Keratinocyte (primary cell): ENCODE measurements around the gene ATF2. TPM values are rescaled to one million over a fixed set of nuclear protein-coding genes. Genes with fewer than 3 reads are reported as not detected.

Experiments used
- DNase-seq: peaks from one replicate; pipeline ENCODE4 v3.0.0-alpha.2; 2011; ENCODE audit warnings: low read depth, missing footprints, low spot score
- FAIRE-seq: peaks from 2 replicates; lab custom pipeline; 2011; peaks lifted over from hg19 to GRCh38; lab: Jason Lieb, UNC
- H2AFZ ChIP-seq: 2 replicates; pipeline ENCODE4 v1.6.0; 2012; ENCODE audit warnings: low read length, control low read depth, inconsistent platforms; ENCODE audit not compliant: control insufficient read depth
- H3K27ac ChIP-seq: 2 replicates; pipeline ENCODE4 v1.5.1; 2011; ENCODE audit warnings: low read length; ENCODE audit not compliant: control insufficient read depth, insufficient read depth
- H3K27me3 ChIP-seq: 3 replicates; pipeline ENCODE4 v1.6.0; 2011; ENCODE audit warnings: low read length; ENCODE audit not compliant: control insufficient read depth, insufficient read depth; ENCODE audit errors: extremely low read depth
- H3K36me3 ChIP-seq, 2 experiments: 2 replicates in 1 of 2; 3 replicates in 1 of 2; pipeline ENCODE4 v1.5.1; 2011; ENCODE audit warnings: low read length in 2 of 2, mild to moderate bottlenecking in 1 of 2; ENCODE audit not compliant: control insufficient read depth in 2 of 2, insufficient read depth in 2 of 2; ENCODE audit errors: extremely low read depth in 1 of 2
- H3K4me1 ChIP-seq: 3 replicates; pipeline ENCODE4 v1.5.1; 2011; ENCODE audit warnings: low read length; ENCODE audit not compliant: control insufficient read depth, insufficient read depth; ENCODE audit errors: extremely low read depth
- H3K4me2 ChIP-seq: 3 replicates; pipeline ENCODE4 v1.6.0; 2011; ENCODE audit warnings: low read depth, low read length; ENCODE audit not compliant: control insufficient read depth, insufficient read depth; ENCODE audit errors: extremely low read depth
- H3K4me3 ChIP-seq, 3 experiments: fragments of 200-600 bp in 1 of 3; sonication (generic) in 1 of 3; 2 replicates in 2 of 3; 3 replicates in 1 of 3; pipeline ENCODE4 v1.5.1; 2011 to 2016; ENCODE audit warnings: low read length in 3 of 3, mild to moderate bottlenecking in 3 of 3, control low read depth in 2 of 3, inconsistent platforms in 1 of 3, low read depth in 1 of 3, mixed read lengths in 1 of 3, mixed run types in 1 of 3, moderate library complexity in 1 of 3; ENCODE audit not compliant: control insufficient read depth in 2 of 3, insufficient read depth in 2 of 3; ENCODE audit errors: extremely low read depth in 1 of 3
- H3K79me2 ChIP-seq: 2 replicates; pipeline ENCODE4 v1.6.0; 2012; ENCODE audit warnings: low read length; ENCODE audit not compliant: control insufficient read depth, insufficient read depth
- H3K9ac ChIP-seq: 3 replicates; pipeline ENCODE4 v1.6.0; 2011; ENCODE audit warnings: low read length; ENCODE audit not compliant: control insufficient read depth, insufficient read depth; ENCODE audit errors: extremely low read depth
- H3K9me1 ChIP-seq: 3 replicates; pipeline ENCODE4 v1.6.0; 2011; ENCODE audit warnings: low read length; ENCODE audit not compliant: control insufficient read depth, insufficient read depth; ENCODE audit errors: extremely low read depth
- H3K9me3 ChIP-seq: 2 replicates; pipeline ENCODE4 v1.5.1; 2012; ENCODE audit warnings: low read depth, low read length; ENCODE audit not compliant: control insufficient read depth
- H4K20me1 ChIP-seq: 3 replicates; pipeline ENCODE4 v1.6.0; 2011; ENCODE audit warnings: low read length; ENCODE audit not compliant: control insufficient read depth, insufficient read depth; ENCODE audit errors: extremely low read depth
- EZH2 ChIP-seq: IDR thresholded peaks from one replicate; pipeline ENCODE4 v1.6.1; 2012; ENCODE audit warnings: inconsistent platforms, mild to moderate bottlenecking, low read length, moderate library complexity
- dilution Hi-C: fragments of 300-500 bp; cut with MboI; formaldehyde crosslinking; loops from one replicate; pipeline ENCODE4 v1.7.0; 2020; ENCODE audit warnings: low sequenced_read_pairs; ENCODE audit not compliant: extremely low pct_ligation_motif_present
- polyA plus RNA-seq, 5 experiments: library from polyadenylated mRNA; depleted of rRNA in 3 of 5; stranded (reverse) in 3 of 5; stranded (forward) in 1 of 5; unstranded in 1 of 5; fragments of >200 nt; gene quantifications; 1 replicate in 1 of 5; 2 replicates in 3 of 5; 3 replicates in 1 of 5; pipeline versions ENCODE4 v1.2.1 to v1.2.3, GENCODE V29; 2011 to 2012; ENCODE audit warnings: missing spikeins in 2 of 5, low read depth in 1 of 5, low replicate concordance in 1 of 5
- TF ChIP-seq, protein P1 (sequence below), 3 experiments: IDR thresholded peaks in 1 of 3; conservative IDR thresholded peaks in 1 of 3; optimal IDR thresholded peaks in 1 of 3; 2 replicates in 2 of 3; 3 replicates in 1 of 3; pipeline versions ENCODE3 to v1.5.1; 2011; ENCODE audit warnings: low read length in 3 of 3, mild to moderate bottlenecking in 3 of 3, moderate library complexity in 2 of 3, control low read depth in 1 of 3, inconsistent platforms in 1 of 3; ENCODE audit not compliant: insufficient read depth in 2 of 3; ENCODE audit errors: extremely low read depth in 1 of 3

ATF2 gene
- polyA plus RNA-seq, 1 donor (not counting 4 experiments of a cell fraction or from before 2014, with no cell fraction given), result 42.7 TPM

DNA sequence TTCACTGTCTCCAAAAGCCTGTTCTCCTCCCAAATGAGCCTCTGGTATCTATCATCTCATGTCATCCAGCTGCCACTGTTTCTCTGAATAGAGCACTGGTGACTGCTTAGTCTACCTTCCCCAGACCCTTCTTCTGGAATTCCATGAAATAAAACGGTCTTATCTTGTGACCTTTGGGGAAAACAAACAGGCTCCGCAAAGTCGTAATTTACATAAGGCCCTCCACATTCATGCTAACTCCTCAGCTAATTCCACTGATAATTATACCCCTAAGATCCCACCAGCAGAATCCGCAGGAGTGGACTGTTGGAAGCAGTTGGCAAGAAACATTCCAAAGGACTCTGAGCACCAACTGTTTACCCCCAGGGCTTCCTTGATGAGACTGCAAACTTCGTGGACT lies 129.0 kb downstream of the ATF2 start:
- Histone ChIP-seq H3K4me1 (no peaks in the 10 kb centered on the region), H3K4me3 (no peak overlapping the region), H3K27me3 (no peaks in the 10 kb centered on the region), H3K79me2 (no peaks in the 10 kb centered on the region), H3K9ac (no peak overlapping the region), H3K9me3 (no peaks in the 10 kb centered on the region), H3K27ac (no peak overlapping the region), H3K4me2 (no peak overlapping the region), H2AFZ (no peak overlapping the region), H3K36me3 (no peaks in the 10 kb centered on the region), H3K9me1 (no peaks in the 10 kb centered on the region), H4K20me1 (no peaks in the 10 kb centered on the region)
- no peak for TF ChIP-seq EZH2
- TF ChIP-seq, protein P1, sequence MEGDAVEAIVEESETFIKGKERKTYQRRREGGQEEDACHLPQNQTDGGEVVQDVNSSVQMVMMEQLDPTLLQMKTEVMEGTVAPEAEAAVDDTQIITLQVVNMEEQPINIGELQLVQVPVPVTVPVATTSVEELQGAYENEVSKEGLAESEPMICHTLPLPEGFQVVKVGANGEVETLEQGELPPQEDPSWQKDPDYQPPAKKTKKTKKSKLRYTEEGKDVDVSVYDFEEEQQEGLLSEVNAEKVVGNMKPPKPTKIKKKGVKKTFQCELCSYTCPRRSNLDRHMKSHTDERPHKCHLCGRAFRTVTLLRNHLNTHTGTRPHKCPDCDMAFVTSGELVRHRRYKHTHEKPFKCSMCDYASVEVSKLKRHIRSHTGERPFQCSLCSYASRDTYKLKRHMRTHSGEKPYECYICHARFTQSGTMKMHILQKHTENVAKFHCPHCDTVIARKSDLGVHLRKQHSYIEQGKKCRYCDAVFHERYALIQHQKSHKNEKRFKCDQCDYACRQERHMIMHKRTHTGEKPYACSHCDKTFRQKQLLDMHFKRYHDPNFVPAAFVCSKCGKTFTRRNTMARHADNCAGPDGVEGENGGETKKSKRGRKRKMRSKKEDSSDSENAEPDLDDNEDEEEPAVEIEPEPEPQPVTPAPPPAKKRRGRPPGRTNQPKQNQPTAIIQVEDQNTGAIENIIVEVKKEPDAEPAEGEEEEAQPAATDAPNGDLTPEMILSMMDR (optimal IDR thresholded peaks at IDR 0.05 in 1 of 3, IDR thresholded peaks at IDR 0.05 in 1 of 3, conservative IDR thresholded peaks at IDR 0.05 in 1 of 3; ENCODE audit: extremely low read depth in 1 of 3, insufficient read depth in 2 of 3, low read length in 3 of 3), result no peak
- DNase-seq (no peak), FAIRE-seq (no peak)
- dilution Hi-C loops, result no loop called here

GRCh38 chr2:175037941-175038340 lies 130.1 kb downstream of the ATF2 start:
- H3K4me3 ChIP-seq, result no peak overlapping the region
- no peaks in the 10 kb centered on the region for H3K36me3 ChIP-seq
- TF ChIP-seq, protein P1 (optimal IDR thresholded peaks at IDR 0.05 in 1 of 3, IDR thresholded peaks at IDR 0.05 in 1 of 3, conservative IDR thresholded peaks at IDR 0.05 in 1 of 3; ENCODE audit: extremely low read depth in 1 of 3, insufficient read depth in 2 of 3, low read length in 3 of 3), result no peak
- no peak for TF ChIP-seq EZH2
- H3K79me2 ChIP-seq, result no peaks in the 10 kb centered on the region
- dilution Hi-C loops, result no loop called here
- no peak overlapping the region for H3K4me2 ChIP-seq
- no peaks in the 10 kb centered on the region for H3K4me1 ChIP-seq
- H3K9me3 ChIP-seq, result no peaks in the 10 kb centered on the region
- no peak overlapping the region for H2AFZ ChIP-seq
- no peak overlapping the region for H3K9ac ChIP-seq
- FAIRE-seq, result no peak
- no peak for DNase-seq
- no peaks in the 10 kb centered on the region for H3K27me3 ChIP-seq
- H3K27ac ChIP-seq, result no peak overlapping the region
- H3K9me1 ChIP-seq, result no peaks in the 10 kb centered on the region
- no peaks in the 10 kb centered on the region for H4K20me1 ChIP-seq
